Measurements from ENCODE around the gene LUC7L3.

DNA sequence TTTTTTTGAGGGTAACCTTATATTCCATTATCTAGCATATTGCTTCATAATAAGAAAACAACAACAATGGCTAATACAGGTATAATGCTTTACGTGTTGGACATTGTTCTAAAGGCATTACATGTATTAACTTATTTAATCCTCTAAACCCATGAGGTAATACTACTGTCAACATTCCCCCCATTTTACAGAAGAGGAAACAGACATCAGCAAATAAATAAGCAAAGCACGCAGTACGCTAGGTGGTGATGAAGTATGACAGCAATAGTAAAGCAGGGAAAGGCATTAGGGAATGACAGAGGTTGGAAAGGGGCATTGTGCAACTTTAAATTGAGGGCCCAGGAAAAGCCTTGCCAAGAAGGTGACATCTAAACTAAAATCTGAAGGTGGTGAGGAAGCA lies 16.2 kb upstream of the LUC7L3 start:
- no peak for TF ChIP-seq TAF1 (IDR thresholded peaks at IDR 0.05; ENCODE audit: borderline replicate concordance, low read depth, low read length)
- TF ChIP-seq POLR2AphosphoS5 (IDR thresholded peaks at IDR 0.05; ENCODE audit: low read depth, low read length), result no peak

All from GM12892 (cell line).